ENCODE measurements around the gene IQCM.

The IQCM gene

GRCh38 chr4:149823769-149824221, 8.2 kb upstream of the IQCM start:
- Histone ChIP-seq H3K9ac (ENCODE audit: low read depth in 1 of 2, low read length in 2 of 2) (no peak overlapping the region), H3K4me1 (ENCODE audit: control insufficient read depth in 2 of 2, insufficient read depth in 2 of 2, low read length in 2 of 2) (no peaks in the 10 kb centered on the region), H3K9me3 (ENCODE audit: control insufficient read depth in 2 of 2, low read length in 2 of 2) (no peaks in the 10 kb centered on the region), H3K27ac (ENCODE audit: low read depth in 2 of 2, low read length in 2 of 2) (no peak overlapping the region), H3K27me3 (ENCODE audit: control insufficient read depth in 2 of 2, insufficient read depth in 2 of 2, low read length in 2 of 2) (no peaks in the 10 kb centered on the region), H3K36me3 (ENCODE audit: control insufficient read depth in 2 of 2, insufficient read depth in 2 of 2, low read length in 2 of 2) (no peaks in the 10 kb centered on the region), H3K4me3 (ENCODE audit: low read length in 2 of 2) (no peak overlapping the region)

DNA sequence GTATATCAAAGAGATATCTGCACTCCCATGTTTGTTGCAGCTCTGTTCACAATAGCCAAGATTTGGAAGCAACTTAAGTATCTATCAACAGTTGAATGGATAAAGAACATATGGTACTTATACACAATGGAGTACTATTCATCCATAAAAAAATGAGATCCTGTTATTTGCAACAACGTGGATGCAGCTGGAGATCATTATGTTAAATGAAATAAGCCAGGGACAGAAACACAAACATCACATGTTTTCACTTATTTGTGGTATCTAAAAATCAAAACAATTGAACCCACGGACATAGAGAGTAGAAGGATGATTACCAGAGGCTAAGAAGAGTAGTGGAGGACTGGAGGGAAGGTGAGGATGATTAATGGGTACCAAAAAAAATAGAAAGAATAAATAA, 14.2 kb downstream of the IQCM start:
- no peak overlapping the region for H3K27ac ChIP-seq (ENCODE audit: low read depth in 2 of 2, low read length in 2 of 2)
- no peaks in the 10 kb centered on the region for H3K36me3 ChIP-seq (ENCODE audit: control insufficient read depth in 2 of 2, insufficient read depth in 2 of 2, low read length in 2 of 2)
- H3K4me1 ChIP-seq (ENCODE audit: control insufficient read depth in 2 of 2, insufficient read depth in 2 of 2, low read length in 2 of 2) = no peaks in the 10 kb centered on the region
- H3K9me3 ChIP-seq (ENCODE audit: control insufficient read depth in 2 of 2, low read length in 2 of 2) = no peaks in the 10 kb centered on the region
- H3K27me3 ChIP-seq (ENCODE audit: control insufficient read depth in 2 of 2, insufficient read depth in 2 of 2, low read length in 2 of 2) = no peaks in the 10 kb centered on the region
- no peak overlapping the region for H3K4me3 ChIP-seq (ENCODE audit: low read length in 2 of 2)
- no peak overlapping the region for H3K9ac ChIP-seq (ENCODE audit: low read depth in 1 of 2, low read length in 2 of 2)

DNA sequence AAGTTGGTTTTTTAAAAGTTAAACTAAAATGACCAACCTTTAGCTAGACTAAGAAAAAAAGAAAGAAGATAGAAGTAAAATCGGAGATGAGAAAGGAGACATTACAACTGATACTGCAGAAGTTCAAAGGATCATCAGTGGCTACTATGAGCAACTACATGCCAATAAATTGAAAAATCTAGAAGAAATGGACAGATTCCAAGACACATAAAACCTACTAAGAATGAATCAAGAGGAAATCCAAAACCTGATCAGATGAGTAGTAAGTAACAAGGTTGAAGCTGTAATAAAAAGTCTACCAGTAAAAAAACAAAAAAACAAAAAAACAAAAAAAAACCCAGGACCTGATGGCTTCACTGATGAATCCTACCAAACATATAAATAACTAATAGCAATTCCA, 16.1 kb downstream of the IQCM start:
- Histone ChIP-seq H3K4me1 (ENCODE audit: control insufficient read depth in 2 of 2, insufficient read depth in 2 of 2, low read length in 2 of 2) (no peaks in the 10 kb centered on the region), H3K36me3 (ENCODE audit: control insufficient read depth in 2 of 2, insufficient read depth in 2 of 2, low read length in 2 of 2) (no peaks in the 10 kb centered on the region), H3K27ac (ENCODE audit: low read depth in 2 of 2, low read length in 2 of 2) (no peak overlapping the region), H3K9me3 (ENCODE audit: control insufficient read depth in 2 of 2, low read length in 2 of 2) (no peaks in the 10 kb centered on the region), H3K9ac (ENCODE audit: low read depth in 1 of 2, low read length in 2 of 2) (no peak overlapping the region), H3K4me3 (ENCODE audit: low read length in 2 of 2) (no peak overlapping the region), H3K27me3 (ENCODE audit: control insufficient read depth in 2 of 2, insufficient read depth in 2 of 2, low read length in 2 of 2) (no peaks in the 10 kb centered on the region)

DNA sequence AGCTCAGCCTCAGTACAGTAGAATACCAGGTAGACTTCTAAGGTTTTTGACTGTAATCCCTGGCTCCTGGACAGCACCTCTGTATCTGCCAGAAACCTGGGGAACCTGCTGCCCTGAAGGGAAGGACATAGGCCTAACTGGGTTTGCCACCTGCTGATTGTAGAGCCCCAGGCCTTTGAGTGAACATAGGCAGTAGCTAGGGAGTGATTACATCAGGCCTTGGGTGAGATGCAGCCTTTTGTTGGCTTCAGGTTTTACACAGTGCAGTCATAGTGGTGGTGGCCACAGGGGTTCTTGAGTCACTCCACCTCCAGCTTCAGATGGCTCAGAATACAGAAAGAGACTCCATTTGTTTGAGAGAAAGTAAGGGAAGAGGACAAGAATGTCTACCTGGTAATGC, 19.3 kb downstream of the IQCM start:
- Histone ChIP-seq H3K4me1 (ENCODE audit: control insufficient read depth in 2 of 2, insufficient read depth in 2 of 2, low read length in 2 of 2) (no peaks in the 10 kb centered on the region), H3K27ac (ENCODE audit: low read depth in 2 of 2, low read length in 2 of 2) (no peak overlapping the region), H3K36me3 (ENCODE audit: control insufficient read depth in 2 of 2, insufficient read depth in 2 of 2, low read length in 2 of 2) (no peaks in the 10 kb centered on the region), H3K4me3 (ENCODE audit: low read length in 2 of 2) (no peak overlapping the region), H3K9ac (ENCODE audit: low read depth in 1 of 2, low read length in 2 of 2) (no peak overlapping the region), H3K27me3 (ENCODE audit: control insufficient read depth in 2 of 2, insufficient read depth in 2 of 2, low read length in 2 of 2) (no peaks in the 10 kb centered on the region), H3K9me3 (ENCODE audit: control insufficient read depth in 2 of 2, low read length in 2 of 2) (no peaks in the 10 kb centered on the region)

GRCh38 chr4:149795256-149795655, 20.4 kb downstream of the IQCM start:
- H3K36me3 ChIP-seq (ENCODE audit: control insufficient read depth in 2 of 2, insufficient read depth in 2 of 2, low read length in 2 of 2) = no peaks in the 10 kb centered on the region
- no peak overlapping the region for H3K9ac ChIP-seq (ENCODE audit: low read depth in 1 of 2, low read length in 2 of 2)
- no peak overlapping the region for H3K27ac ChIP-seq (ENCODE audit: low read depth in 2 of 2, low read length in 2 of 2)
- no peak overlapping the region for H3K4me3 ChIP-seq (ENCODE audit: low read length in 2 of 2)
- H3K4me1 ChIP-seq (ENCODE audit: control insufficient read depth in 2 of 2, insufficient read depth in 2 of 2, low read length in 2 of 2) = no peaks in the 10 kb centered on the region
- H3K9me3 ChIP-seq (ENCODE audit: control insufficient read depth in 2 of 2, low read length in 2 of 2) = no peaks in the 10 kb centered on the region
- H3K27me3 ChIP-seq (ENCODE audit: control insufficient read depth in 2 of 2, insufficient read depth in 2 of 2, low read length in 2 of 2) = no peaks in the 10 kb centered on the region

GRCh38 chr4:149794352-149794751, 21.3 kb downstream of the IQCM start:
- H3K9me3 ChIP-seq (ENCODE audit: control insufficient read depth in 2 of 2, low read length in 2 of 2) = no peaks in the 10 kb centered on the region
- no peaks in the 10 kb centered on the region for H3K36me3 ChIP-seq (ENCODE audit: control insufficient read depth in 2 of 2, insufficient read depth in 2 of 2, low read length in 2 of 2)
- H3K27ac ChIP-seq (ENCODE audit: low read depth in 2 of 2, low read length in 2 of 2) = no peak overlapping the region
- H3K4me3 ChIP-seq (ENCODE audit: low read length in 2 of 2) = no peak overlapping the region
- H3K27me3 ChIP-seq (ENCODE audit: control insufficient read depth in 2 of 2, insufficient read depth in 2 of 2, low read length in 2 of 2) = no peaks in the 10 kb centered on the region
- no peaks in the 10 kb centered on the region for H3K4me1 ChIP-seq (ENCODE audit: control insufficient read depth in 2 of 2, insufficient read depth in 2 of 2, low read length in 2 of 2)
- no peak overlapping the region for H3K9ac ChIP-seq (ENCODE audit: low read depth in 1 of 2, low read length in 2 of 2)

DNA sequence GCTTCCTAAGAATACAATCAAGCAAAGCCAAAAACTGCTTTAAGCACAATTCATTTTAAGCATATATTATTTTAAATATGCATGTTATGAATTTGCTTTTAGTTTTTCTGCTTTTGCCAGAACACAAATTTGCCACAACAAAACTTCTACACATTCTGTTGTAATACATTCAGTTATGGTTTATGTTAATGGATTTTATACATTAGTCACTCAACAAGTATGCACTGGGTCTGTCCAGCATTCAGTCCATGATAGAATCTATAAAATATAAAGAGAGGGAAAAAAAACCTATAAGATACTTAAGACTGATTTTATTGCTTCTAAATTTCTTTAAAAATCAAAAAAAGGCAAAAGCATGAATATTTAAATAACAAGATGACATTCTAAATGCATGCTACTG, 22.2 kb downstream of the IQCM start:
- no peaks in the 10 kb centered on the region for H3K27me3 ChIP-seq (ENCODE audit: control insufficient read depth in 2 of 2, insufficient read depth in 2 of 2, low read length in 2 of 2)
- H3K4me3 ChIP-seq (ENCODE audit: low read length in 2 of 2) = no peak overlapping the region
- H3K9ac ChIP-seq (ENCODE audit: low read depth in 1 of 2, low read length in 2 of 2) = no peak overlapping the region
- H3K9me3 ChIP-seq (ENCODE audit: control insufficient read depth in 2 of 2, low read length in 2 of 2) = no peaks in the 10 kb centered on the region
- no peaks in the 10 kb centered on the region for H3K36me3 ChIP-seq (ENCODE audit: control insufficient read depth in 2 of 2, insufficient read depth in 2 of 2, low read length in 2 of 2)
- H3K27ac ChIP-seq (ENCODE audit: low read depth in 2 of 2, low read length in 2 of 2) = no peak overlapping the region
- H3K4me1 ChIP-seq (ENCODE audit: control insufficient read depth in 2 of 2, insufficient read depth in 2 of 2, low read length in 2 of 2) = no peaks in the 10 kb centered on the region

DNA sequence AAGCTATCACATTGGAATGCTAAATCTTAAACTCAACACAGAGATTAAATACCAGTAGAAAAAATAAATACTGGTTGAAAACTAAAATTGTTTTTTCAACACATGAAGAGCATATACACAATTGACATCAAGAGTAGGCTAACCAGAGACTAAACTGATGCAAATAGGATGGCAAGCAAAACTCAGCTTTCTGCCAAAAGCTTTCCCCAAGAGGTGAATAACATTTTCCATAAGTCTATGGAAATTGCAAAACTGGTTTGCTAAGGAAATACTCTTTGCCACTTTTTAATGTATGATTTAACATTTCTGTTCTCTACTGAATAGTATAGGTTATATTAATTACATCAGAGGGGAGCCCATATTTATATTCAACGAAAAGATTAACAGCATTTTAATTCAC, 23.8 kb downstream of the IQCM start:
- Histone ChIP-seq H3K9me3 (ENCODE audit: control insufficient read depth in 2 of 2, low read length in 2 of 2) (no peaks in the 10 kb centered on the region), H3K27ac (ENCODE audit: low read depth in 2 of 2, low read length in 2 of 2) (no peak overlapping the region), H3K27me3 (ENCODE audit: control insufficient read depth in 2 of 2, insufficient read depth in 2 of 2, low read length in 2 of 2) (no peaks in the 10 kb centered on the region), H3K4me1 (ENCODE audit: control insufficient read depth in 2 of 2, insufficient read depth in 2 of 2, low read length in 2 of 2) (no peaks in the 10 kb centered on the region), H3K4me3 (ENCODE audit: low read length in 2 of 2) (no peak overlapping the region), H3K9ac (ENCODE audit: low read depth in 1 of 2, low read length in 2 of 2) (no peak overlapping the region), H3K36me3 (ENCODE audit: control insufficient read depth in 2 of 2, insufficient read depth in 2 of 2, low read length in 2 of 2) (no peaks in the 10 kb centered on the region)

- H3K36me3 ChIP-seq (ENCODE audit: control insufficient read depth in 2 of 2, insufficient read depth in 2 of 2, low read length in 2 of 2) = no peaks in the 10 kb centered on the region
- H3K27ac ChIP-seq (ENCODE audit: low read depth in 2 of 2, low read length in 2 of 2) = no peak overlapping the region
- no peak overlapping the region for H3K4me3 ChIP-seq (ENCODE audit: low read length in 2 of 2)
- H3K9ac ChIP-seq (ENCODE audit: low read depth in 1 of 2, low read length in 2 of 2) = no peak overlapping the region
- H3K9me3 ChIP-seq (ENCODE audit: control insufficient read depth in 2 of 2, low read length in 2 of 2) = no peaks in the 10 kb centered on the region
- no peaks in the 10 kb centered on the region for H3K27me3 ChIP-seq (ENCODE audit: control insufficient read depth in 2 of 2, insufficient read depth in 2 of 2, low read length in 2 of 2)
- H3K4me1 ChIP-seq (ENCODE audit: control insufficient read depth in 2 of 2, insufficient read depth in 2 of 2, low read length in 2 of 2) = no peaks in the 10 kb centered on the region
Measured at GRCh38 chr4:149790172-149790907, 25.3 kb downstream of the IQCM start.

- no peak overlapping the region for H3K4me3 ChIP-seq (ENCODE audit: low read length in 2 of 2)
- H3K4me1 ChIP-seq (ENCODE audit: control insufficient read depth in 2 of 2, insufficient read depth in 2 of 2, low read length in 2 of 2) = no peaks in the 10 kb centered on the region
- H3K9me3 ChIP-seq (ENCODE audit: control insufficient read depth in 2 of 2, low read length in 2 of 2) = no peaks in the 10 kb centered on the region
- H3K9ac ChIP-seq (ENCODE audit: low read depth in 1 of 2, low read length in 2 of 2) = no peak overlapping the region
- no peaks in the 10 kb centered on the region for H3K36me3 ChIP-seq (ENCODE audit: control insufficient read depth in 2 of 2, insufficient read depth in 2 of 2, low read length in 2 of 2)
- no peak overlapping the region for H3K27ac ChIP-seq (ENCODE audit: low read depth in 2 of 2, low read length in 2 of 2)
- no peaks in the 10 kb centered on the region for H3K27me3 ChIP-seq (ENCODE audit: control insufficient read depth in 2 of 2, insufficient read depth in 2 of 2, low read length in 2 of 2)
Measured at GRCh38 chr4:149788300-149788699, 27.3 kb downstream of the IQCM start.
